DND-41 (cell line): Measurements from ENCODE around the gene CABYR.

ENCODE experiments used
- ATAC-seq: fragments of 200-7000 bp; cut with Tn5 transposase; 3 replicates; pipeline ENCODE4 v1.9.1; 2021; ENCODE audit warnings: low read depth; ENCODE audit not compliant: insufficient read depth
- DNase-seq: peaks from one replicate; pipeline ENCODE4 v3.0.0-alpha.2; 2020
- H2AFZ ChIP-seq: 2 replicates; pipeline ENCODE4 v1.6.0; 2012; ENCODE audit warnings: low read depth, low read length
- H3K27ac ChIP-seq: 2 replicates; pipeline ENCODE4 v1.5.1; 2012; ENCODE audit warnings: low read length, inconsistent platforms
- H3K27me3 ChIP-seq: fragments of 200-600 bp; sonication (generic); 2 replicates; pipeline ENCODE4 v1.6.0; 2012; ENCODE audit warnings: low read length, mild to moderate bottlenecking, inconsistent platforms; ENCODE audit not compliant: insufficient read depth, poor library complexity
- H3K36me3 ChIP-seq: 2 replicates; pipeline ENCODE4 v1.5.1; 2012; ENCODE audit warnings: low read length, inconsistent platforms; ENCODE audit not compliant: insufficient read depth
- H3K4me1 ChIP-seq: 2 replicates; pipeline ENCODE4 v1.5.1; 2012; ENCODE audit warnings: mild to moderate bottlenecking, low read length; ENCODE audit not compliant: insufficient read depth
- H3K4me2 ChIP-seq: 2 replicates; pipeline ENCODE4 v1.6.0; 2012; ENCODE audit warnings: mild to moderate bottlenecking, moderate library complexity, low read length, inconsistent platforms; ENCODE audit not compliant: insufficient read depth
- H3K4me3 ChIP-seq, 2 experiments: fragments of 200-600 bp in 1 of 2; shearing (Covaris generic) in 1 of 2; 2 replicates each; pipeline ENCODE4 v1.5.1; 2012 to 2016; ENCODE audit warnings: inconsistent platforms in 2 of 2, low read length in 2 of 2, mild to moderate bottlenecking in 2 of 2, low read depth in 1 of 2, moderate library complexity in 1 of 2
- H3K79me2 ChIP-seq: 2 replicates; pipeline ENCODE4 v1.6.0; 2012; ENCODE audit warnings: low read length, inconsistent platforms; ENCODE audit not compliant: insufficient read depth
- H3K9ac ChIP-seq: 2 replicates; pipeline ENCODE4 v1.6.0; 2012; ENCODE audit warnings: low read depth, mild to moderate bottlenecking, inconsistent platforms, low read length, moderate library complexity
- H3K9me3 ChIP-seq: 2 replicates; pipeline ENCODE4 v1.5.1; 2012; ENCODE audit warnings: low read length, moderate library complexity, mild to moderate bottlenecking, inconsistent platforms; ENCODE audit not compliant: insufficient read depth, severe bottlenecking
- H4K20me1 ChIP-seq: 2 replicates; pipeline ENCODE4 v1.6.0; 2012; ENCODE audit warnings: low read length; ENCODE audit not compliant: insufficient read depth
- CTCF ChIP-seq: IDR thresholded peaks from 2 replicates; pipeline ENCODE4 v1.5.1; 2012; ENCODE audit warnings: borderline replicate concordance, low read length, moderate library complexity, mild to moderate bottlenecking; ENCODE audit not compliant: poor library complexity, severe bottlenecking; ENCODE audit errors: extremely low read depth
- EZH2 ChIP-seq: IDR thresholded peaks from 3 replicates; pipeline ENCODE4 v1.6.1; 2012; ENCODE audit warnings: borderline replicate concordance, low read depth, mild to moderate bottlenecking, moderate library complexity, low read length, inconsistent platforms; ENCODE audit not compliant: severe bottlenecking

The CABYR gene

GRCh38 chr18:24199372-24199962, 60.6 kb downstream of the CABYR start:
- H4K20me1 ChIP-seq = no peaks in the 10 kb centered on the region
- no peaks in the 10 kb centered on the region for H3K79me2 ChIP-seq
- H3K9me3 ChIP-seq = no peaks in the 10 kb centered on the region
- H3K27ac ChIP-seq = no peak overlapping the region
- H3K9ac ChIP-seq = no peak overlapping the region
- H3K4me2 ChIP-seq = no peak overlapping the region
- DNase-seq = no peak
- TF ChIP-seq CTCF (no peak), EZH2 (no peak)
- peaks cover 24% of the 10 kb centered on the region for H3K27me3 ChIP-seq
- H3K4me1 ChIP-seq = no peaks in the 10 kb centered on the region
- H2AFZ ChIP-seq = no peak overlapping the region
- no peak for ATAC-seq
- H3K36me3 ChIP-seq = no peaks in the 10 kb centered on the region
- no peak overlapping the region for H3K4me3 ChIP-seq

GRCh38 chr18:24200494-24201290, 61.8 kb downstream of the CABYR start:
- Histone ChIP-seq H3K9me3 (no peaks in the 10 kb centered on the region), H3K36me3 (no peaks in the 10 kb centered on the region), H4K20me1 (no peaks in the 10 kb centered on the region), H3K4me2 (no peak overlapping the region), H2AFZ (no peak overlapping the region), H3K27me3 (peaks cover 26% of the 10 kb centered on the region), H3K27ac (no peak overlapping the region), H3K9ac (no peak overlapping the region), H3K4me3 (no peak overlapping the region), H3K4me1 (no peaks in the 10 kb centered on the region), H3K79me2 (no peaks in the 10 kb centered on the region)
- TF ChIP-seq CTCF (no peak), EZH2 (no peak)
- no peak for DNase-seq
- no peak for ATAC-seq

- TF ChIP-seq EZH2 = no peak
- TF ChIP-seq CTCF = no peak
- ATAC-seq = no peak
- Histone ChIP-seq H3K79me2 (no peaks in the 10 kb centered on the region), H3K9me3 (no peaks in the 10 kb centered on the region), H3K27ac (no peak overlapping the region), H2AFZ (no peak overlapping the region), H3K4me1 (no peaks in the 10 kb centered on the region), H3K27me3 (peaks cover 21% of the 10 kb centered on the region), H3K36me3 (no peaks in the 10 kb centered on the region), H3K9ac (no peak overlapping the region), H3K4me3 (no peak overlapping the region), H4K20me1 (no peaks in the 10 kb centered on the region), H3K4me2 (no peak overlapping the region)
- DNase-seq = no peak
Observed at GRCh38 chr18:24201699-24202687, 63.1 kb downstream of the CABYR start.
